Fibroblast of pulmonary artery (primary cell): Measurements from ENCODE around the gene PPP6R2.

Experiments used
- DNase-seq: peaks from one replicate; pipeline ENCODE4 v3.0.0-alpha.2; 2010; ENCODE audit warnings: low read depth
- H3K4me3 ChIP-seq: replicated peaks from 2 replicates; pipeline ENCODE4 v1.5.1; 2011; ENCODE audit warnings: low read depth, mild to moderate bottlenecking, control low read depth, low read length, moderate library complexity
- TF ChIP-seq, protein P1 (sequence below): IDR thresholded peaks from 2 replicates; pipeline ENCODE4 v1.5.1; 2011; ENCODE audit warnings: mild to moderate bottlenecking, control low read depth, low read length, inconsistent platforms; ENCODE audit errors: missing control alignments

PPP6R2 gene

DNA sequence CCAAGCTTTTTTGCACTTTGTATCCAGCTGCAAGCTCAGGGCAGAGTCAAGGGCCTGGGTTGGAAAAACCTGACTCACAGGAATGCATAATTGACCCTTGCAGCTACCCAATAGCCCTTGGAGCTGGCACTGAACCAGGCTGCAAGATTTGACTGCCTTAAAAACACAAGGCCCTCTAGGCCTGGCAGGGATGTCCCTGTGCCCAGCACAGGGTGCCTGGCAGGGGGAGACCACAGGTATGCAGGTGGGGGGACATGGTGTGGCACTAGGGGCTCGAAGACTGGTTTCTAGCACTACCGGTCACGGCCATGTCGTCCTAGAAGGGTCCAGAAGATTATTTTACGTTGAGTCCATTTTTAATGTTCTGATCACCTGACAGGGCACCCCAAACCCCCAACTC, 101.5 kb downstream of the PPP6R2 start:
- DNase-seq = peak; percentile 67
- no peak overlapping the region for H3K4me3 ChIP-seq

DNA sequence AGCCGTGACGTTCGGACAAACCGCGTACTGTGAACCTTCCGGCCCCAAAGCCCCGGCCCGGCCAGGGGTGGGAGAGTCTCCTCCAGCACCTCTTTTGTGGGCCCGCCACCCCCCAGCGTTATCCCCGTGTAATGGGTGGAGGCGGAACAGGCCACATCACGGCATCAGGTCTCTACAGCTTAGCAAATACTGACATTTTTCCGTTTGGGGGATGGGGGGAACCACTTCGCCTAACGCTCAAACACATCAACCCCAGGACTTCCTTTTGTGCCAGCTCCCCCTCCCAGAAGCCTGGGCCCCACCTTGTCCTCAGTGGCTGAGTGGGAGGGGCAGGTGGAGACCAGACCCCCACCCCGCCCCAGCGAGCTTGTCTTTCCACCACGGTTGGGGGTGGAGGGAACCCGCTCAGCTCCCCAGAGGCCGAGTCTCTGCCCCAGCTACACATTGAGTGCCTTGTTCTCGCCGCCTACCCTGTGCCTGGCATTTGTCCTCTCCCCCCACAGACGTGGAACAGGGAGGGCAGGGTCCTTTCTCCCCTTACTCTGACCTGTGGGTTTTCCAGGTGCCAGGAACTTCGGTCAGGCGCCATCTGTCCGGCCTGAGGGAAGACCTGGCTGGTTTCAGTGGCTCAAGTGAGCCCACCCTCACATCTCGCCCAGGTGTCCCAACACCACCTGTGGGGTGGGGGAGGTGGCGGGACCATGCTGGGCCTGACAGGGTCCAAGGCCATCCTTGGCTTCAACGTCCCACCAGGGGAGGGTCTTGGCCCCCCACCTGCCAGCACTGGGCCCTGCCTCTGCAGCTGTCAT, 102.1 kb downstream of the PPP6R2 start:
- DNase-seq = no peak

More for the DNA sequence above, 101.5 kb downstream of the PPP6R2 start:
- TF ChIP-seq, protein P1, sequence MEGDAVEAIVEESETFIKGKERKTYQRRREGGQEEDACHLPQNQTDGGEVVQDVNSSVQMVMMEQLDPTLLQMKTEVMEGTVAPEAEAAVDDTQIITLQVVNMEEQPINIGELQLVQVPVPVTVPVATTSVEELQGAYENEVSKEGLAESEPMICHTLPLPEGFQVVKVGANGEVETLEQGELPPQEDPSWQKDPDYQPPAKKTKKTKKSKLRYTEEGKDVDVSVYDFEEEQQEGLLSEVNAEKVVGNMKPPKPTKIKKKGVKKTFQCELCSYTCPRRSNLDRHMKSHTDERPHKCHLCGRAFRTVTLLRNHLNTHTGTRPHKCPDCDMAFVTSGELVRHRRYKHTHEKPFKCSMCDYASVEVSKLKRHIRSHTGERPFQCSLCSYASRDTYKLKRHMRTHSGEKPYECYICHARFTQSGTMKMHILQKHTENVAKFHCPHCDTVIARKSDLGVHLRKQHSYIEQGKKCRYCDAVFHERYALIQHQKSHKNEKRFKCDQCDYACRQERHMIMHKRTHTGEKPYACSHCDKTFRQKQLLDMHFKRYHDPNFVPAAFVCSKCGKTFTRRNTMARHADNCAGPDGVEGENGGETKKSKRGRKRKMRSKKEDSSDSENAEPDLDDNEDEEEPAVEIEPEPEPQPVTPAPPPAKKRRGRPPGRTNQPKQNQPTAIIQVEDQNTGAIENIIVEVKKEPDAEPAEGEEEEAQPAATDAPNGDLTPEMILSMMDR = no peak

DNA sequence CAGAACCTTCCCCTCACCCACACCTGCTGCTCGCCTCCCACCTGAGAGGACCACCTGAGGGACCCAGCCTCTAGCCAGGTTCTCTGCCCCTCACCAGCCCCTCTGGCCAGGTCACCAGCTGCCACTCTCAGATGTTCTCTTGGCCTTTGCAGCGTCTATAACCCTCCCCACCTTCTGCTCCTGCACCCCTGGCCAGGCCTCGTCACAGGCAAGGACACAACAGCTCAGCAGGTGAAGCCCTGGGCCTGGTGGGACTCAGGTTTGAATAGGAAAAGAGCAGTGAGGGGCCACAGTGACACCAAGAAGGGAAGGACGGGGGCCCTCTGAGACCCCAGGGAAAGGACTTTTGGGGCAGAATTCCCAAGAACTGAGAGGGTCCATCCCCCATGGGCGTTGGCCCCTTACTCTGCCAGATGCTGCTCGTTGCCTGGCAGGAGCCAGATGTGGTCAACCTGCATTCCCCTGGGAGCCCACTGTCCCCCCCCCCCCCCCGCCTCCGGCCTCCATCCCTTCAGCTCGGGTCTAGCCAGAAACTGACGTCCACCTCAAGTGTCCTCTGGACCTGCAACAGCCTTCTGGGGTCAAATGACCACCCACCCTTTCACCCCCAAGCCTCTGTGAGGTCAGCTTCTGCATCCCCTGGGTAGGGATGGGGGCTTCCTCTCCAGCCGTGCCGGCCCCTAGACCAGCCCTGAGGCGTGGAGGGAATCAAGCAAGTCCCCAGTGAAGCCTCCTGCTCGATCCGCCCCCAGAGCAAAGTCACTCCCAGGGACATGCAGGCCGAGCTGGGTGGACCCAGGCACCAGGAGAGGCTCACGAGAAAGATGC, 103.0 kb downstream of the PPP6R2 start:
- H3K4me3 ChIP-seq = no peak overlapping the region
- TF ChIP-seq, protein P1 = no peak
- no peak for DNase-seq

More for the DNA sequence above, 102.1 kb downstream of the PPP6R2 start:
- TF ChIP-seq, protein P1 = no peak
- H3K4me3 ChIP-seq = no peak overlapping the region

DNA sequence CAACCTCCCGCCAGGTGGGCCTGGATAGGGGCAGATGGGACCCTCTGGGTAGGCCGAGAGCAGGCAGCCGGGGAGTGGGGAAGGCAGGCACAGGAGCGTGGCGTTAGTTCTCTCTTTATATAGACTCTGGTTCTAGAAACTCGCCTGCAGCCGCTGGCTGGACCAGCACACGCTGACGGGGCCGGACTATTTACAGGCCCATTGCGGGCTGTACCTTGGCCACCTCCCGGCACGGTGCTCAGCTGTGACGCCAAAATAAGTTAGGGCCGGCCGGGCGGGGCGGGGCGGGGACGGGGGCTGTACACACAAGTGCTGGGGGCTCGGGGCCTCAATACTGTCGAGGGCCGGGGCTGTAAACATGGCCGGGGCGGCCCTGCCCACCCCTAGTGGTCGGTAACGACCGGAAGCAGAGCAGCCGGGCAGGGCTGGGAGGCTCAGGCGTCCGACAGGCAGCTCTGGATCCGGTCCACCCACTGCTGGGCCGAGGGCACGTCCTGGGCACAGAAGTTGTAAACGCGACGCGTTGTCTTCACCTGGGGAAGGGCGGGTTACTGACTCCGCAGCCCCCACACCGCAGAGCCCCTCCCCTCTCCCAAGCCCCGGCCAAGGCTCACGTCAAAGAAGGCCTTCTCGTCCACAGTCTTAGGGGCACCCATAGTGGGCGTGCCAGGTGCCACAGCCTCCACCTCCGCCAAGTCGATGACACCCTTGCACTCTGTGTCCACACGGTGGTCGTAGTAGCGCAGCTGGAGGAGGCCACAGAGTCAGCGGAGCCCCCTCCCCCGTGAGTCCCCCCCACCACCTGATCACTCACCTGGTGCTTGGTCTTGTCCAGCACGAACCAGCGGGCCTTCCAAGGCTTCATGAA, 103.8 kb downstream of the PPP6R2 start:
- DNase-seq = no peak
- TF ChIP-seq, protein P1 = no peak
- H3K4me3 ChIP-seq = no peak overlapping the region

DNA sequence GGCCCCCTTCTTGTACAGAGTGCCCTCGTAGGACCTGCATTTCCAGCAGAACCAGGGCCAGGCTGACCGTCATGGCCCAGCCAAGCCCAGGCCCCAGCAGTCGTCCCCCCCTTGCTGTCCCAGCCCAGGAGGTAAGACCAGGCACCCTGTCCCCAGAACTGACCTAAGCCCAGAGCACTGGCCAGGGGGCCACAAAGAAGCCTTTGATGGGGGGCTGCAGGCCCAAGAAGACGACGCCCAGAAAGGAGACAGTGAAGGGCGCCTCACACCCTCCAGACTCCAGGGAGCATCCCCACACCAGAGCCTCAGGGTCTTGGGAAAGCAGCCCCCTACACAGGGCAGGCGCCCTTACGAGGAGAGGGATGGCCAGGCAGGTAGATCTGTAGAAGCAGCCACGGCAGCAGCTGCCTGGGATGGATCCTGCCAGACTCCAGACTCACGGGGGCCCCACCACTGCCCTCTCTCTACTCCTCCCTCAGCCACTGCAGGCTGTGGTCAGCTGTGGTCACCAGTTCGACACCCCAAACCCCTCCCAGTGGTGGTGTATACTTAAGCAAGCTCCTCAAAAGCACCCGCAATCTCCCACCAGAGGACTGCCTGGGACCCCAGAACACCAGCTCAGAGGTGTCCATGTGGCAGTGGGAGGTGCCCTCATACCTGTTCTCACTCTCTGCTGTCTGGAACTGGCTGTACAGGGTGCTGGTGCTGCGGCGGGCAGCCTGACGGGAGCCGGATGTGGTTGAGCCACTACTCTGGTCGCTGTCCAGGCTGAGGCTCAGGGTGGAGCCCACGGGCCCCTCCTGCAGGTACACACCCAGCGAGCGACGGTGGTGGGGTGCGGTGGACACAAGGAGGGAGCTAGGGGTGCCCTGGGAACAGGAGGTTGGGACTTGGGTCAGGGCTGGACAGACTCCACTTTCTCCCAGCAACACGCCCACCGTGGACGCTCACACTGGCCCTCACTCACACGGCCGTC, 104.7 kb downstream of the PPP6R2 start:
- no peak overlapping the region for H3K4me3 ChIP-seq
- DNase-seq = no peak
- TF ChIP-seq, protein P1 = no peak
